Prostate gland (tissue), 2 donors: ENCODE data around the gene FBXO48. TPM values are rescaled to one million over a fixed set of nuclear protein-coding genes. Genes with fewer than 3 reads are reported as not detected.
A peak's percentile ranks its signal among the peaks of the same experiment; 100 is the strongest.
"Not testable (repeated sequence)": the region's sequence is repeated elsewhere in the genome, so short reads cannot be mapped to it uniquely, and the experiment has no call there.

Experiments
- DNase-seq: peaks from one replicate; pipeline ENCODE4 v3.0.0-alpha.2; 2019; ENCODE audit warnings: low spot score
- H3K27ac ChIP-seq, 2 donors: fragments of 200-600 bp; sonication (generic); 2 replicates each; pipeline ENCODE4 v1.5.1; 2017 to 2019
- H3K27me3 ChIP-seq: fragments of 200-600 bp; sonication (generic); replicated peaks from 2 replicates; pipeline ENCODE4 v1.5.1; 2019; ENCODE audit not compliant: insufficient read depth
- H3K36me3 ChIP-seq, 2 donors: fragments of 200-600 bp; sonication (generic); 1 replicate in 1 of 2; 2 replicates in 1 of 2; pipeline versions ENCODE4 v1.5.1 to v1.8.1; 2017 to 2019
- H3K4me1 ChIP-seq: fragments of 200-600 bp; sonication (generic); replicated peaks from 2 replicates; pipeline ENCODE4 v1.5.1; 2019
- H3K4me3 ChIP-seq, 2 donors: fragments of 200-600 bp; sonication (generic); 2 replicates each; pipeline ENCODE4 v1.5.1; 2017 to 2019
- H3K9me3 ChIP-seq: fragments of 200-600 bp; sonication (generic); 2 replicates; pipeline ENCODE4 v1.5.1; 2017
- POLR2A ChIP-seq: fragments of 450-650 bp; IDR thresholded peaks from one replicate; pipeline ENCODE4 v1.6.1; 2016; ENCODE audit warnings: antibody characterized with exemption, mild to moderate bottlenecking
- POLR2AphosphoS5 ChIP-seq: sonication (generic); formaldehyde crosslinking; IDR thresholded peaks from one replicate; pipeline ENCODE4 v1.6.1; 2017; ENCODE audit warnings: antibody characterized with exemption
- WGBS: methylation state at CpG from one replicate; pipeline ENCODE4 v1.1.5; 2018; 5-methylcytosine and 5-hydroxymethylcytosine counted together
- intact Hi-C: fragments of 100-400 bp; cut with DNase I; formaldehyde crosslinking; loops from one replicate; pipeline ENCODE4 v1.14.2; 2022
- total RNA-seq, 2 donors: library from RNA; depleted of rRNA; stranded (reverse); fragments of >200 nt; gene quantifications; one replicate each; pipeline ENCODE4 v1.1.0, GENCODE V29; 2016
- TF ChIP-seq, protein P1 (sequence below), 4 experiments: fragments of 200-600 bp in 2 of 4; fragments of 450-650 bp in 2 of 4; sonication (generic) in 2 of 4; IDR thresholded peaks; 1 replicate in 3 of 4; 2 replicates in 1 of 4; pipeline ENCODE4 v1.5.1; 2016 to 2019; ENCODE audit warnings: antibody characterized with exemption in 4 of 4, mild to moderate bottlenecking in 2 of 4, moderate library complexity in 2 of 4

The FBXO48 gene
- total RNA-seq, 2 donors from 2014 or later: 0.77 to 0.85 TPM

DNA sequence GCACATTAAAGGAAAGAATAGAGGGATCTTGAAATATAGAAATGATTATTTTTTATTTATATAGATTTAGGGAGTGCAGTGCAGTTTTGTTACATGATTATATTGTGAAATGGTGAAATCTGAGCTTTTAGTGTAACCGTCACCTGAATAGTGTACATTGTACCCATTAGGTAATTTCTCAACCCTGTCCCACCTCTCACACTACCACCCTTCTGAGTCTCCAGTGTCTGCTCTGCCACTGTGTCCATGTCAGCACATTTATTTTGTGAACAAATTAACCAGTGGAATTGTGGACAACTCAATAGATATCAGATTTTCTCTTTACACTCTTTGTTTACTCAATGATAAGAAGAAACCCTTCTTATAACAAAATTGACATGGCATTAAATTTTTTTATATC is 24.5 kb upstream of the FBXO48 start:
- WGBS: 95% methylated on average over 1 of the region's 1 CpG
- TF ChIP-seq POLR2AphosphoS5 (no peak), POLR2A (no peak)
- TF ChIP-seq, protein P1, sequence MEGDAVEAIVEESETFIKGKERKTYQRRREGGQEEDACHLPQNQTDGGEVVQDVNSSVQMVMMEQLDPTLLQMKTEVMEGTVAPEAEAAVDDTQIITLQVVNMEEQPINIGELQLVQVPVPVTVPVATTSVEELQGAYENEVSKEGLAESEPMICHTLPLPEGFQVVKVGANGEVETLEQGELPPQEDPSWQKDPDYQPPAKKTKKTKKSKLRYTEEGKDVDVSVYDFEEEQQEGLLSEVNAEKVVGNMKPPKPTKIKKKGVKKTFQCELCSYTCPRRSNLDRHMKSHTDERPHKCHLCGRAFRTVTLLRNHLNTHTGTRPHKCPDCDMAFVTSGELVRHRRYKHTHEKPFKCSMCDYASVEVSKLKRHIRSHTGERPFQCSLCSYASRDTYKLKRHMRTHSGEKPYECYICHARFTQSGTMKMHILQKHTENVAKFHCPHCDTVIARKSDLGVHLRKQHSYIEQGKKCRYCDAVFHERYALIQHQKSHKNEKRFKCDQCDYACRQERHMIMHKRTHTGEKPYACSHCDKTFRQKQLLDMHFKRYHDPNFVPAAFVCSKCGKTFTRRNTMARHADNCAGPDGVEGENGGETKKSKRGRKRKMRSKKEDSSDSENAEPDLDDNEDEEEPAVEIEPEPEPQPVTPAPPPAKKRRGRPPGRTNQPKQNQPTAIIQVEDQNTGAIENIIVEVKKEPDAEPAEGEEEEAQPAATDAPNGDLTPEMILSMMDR (IDR thresholded peaks at IDR 0.05): no peak
- Histone ChIP-seq H3K27ac (no peak overlapping the region), H3K4me3 (no peak overlapping the region), H3K36me3 (no peaks in the 10 kb centered on the region), H3K9me3 (no peaks in the 10 kb centered on the region), H3K27me3 (no peaks in the 10 kb centered on the region), H3K4me1 (no peaks in the 10 kb centered on the region)
- DNase-seq: no peak
- intact Hi-C loops: no loop called here

DNA sequence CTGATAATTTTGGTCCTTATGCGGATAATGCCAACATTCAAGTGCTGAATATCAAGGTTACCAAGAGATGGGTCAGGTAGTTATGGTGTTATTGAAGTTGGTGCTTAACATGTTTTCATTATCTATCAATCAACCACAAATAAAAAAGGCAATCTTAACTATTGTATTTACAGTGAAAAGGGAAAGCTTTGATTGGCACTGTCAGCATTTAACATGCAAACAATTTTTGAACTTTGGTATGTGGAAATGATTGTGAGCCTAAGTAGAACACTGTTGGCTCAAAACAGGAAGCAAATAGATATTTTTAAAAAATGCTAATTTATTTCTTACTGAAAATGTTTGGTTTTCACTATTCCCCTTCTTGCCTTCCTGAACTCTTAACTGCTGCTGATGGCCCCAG is 22.2 kb upstream of the FBXO48 start:
- Histone ChIP-seq H3K27ac (no peak overlapping the region), H3K36me3 (no peaks in the 10 kb centered on the region), H3K9me3 (no peaks in the 10 kb centered on the region), H3K4me1 (no peaks in the 10 kb centered on the region), H3K4me3 (no peak overlapping the region), H3K27me3 (no peaks in the 10 kb centered on the region)
- TF ChIP-seq, protein P1 (IDR thresholded peaks at IDR 0.05): no peak
- TF ChIP-seq POLR2AphosphoS5: no peak
- WGBS: 97% methylated on average over 1 of the region's 1 CpG
- intact Hi-C loops: no loop called here
- DNase-seq: no peak

DNA sequence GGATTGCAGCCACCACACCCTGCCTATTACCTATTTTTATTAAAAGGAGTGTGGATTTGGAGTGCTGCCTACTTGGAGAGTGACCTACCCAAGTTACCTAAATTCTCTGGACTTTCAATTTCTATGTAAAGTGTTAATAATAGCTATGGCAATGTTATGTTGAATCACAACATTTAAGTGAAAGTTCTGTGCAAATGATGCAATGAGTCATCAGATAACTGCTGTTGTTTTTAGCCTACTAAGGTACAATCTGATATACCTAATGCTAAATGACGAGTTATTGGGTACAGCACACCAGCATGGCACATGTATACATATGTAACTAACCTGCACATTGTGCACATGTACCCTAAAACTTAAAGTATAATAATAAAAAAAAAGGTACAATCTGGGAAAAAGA is 21.5 kb upstream of the FBXO48 start:
- DNase-seq, H3K4me1 ChIP-seq, H3K27me3 ChIP-seq, H3K36me3 ChIP-seq, H3K9me3 ChIP-seq, H3K4me3 ChIP-seq, intact Hi-C loops, H3K27ac ChIP-seq: not testable (repeated sequence)
- WGBS: 79% methylated on average over 1 of the region's 1 CpG

DNA sequence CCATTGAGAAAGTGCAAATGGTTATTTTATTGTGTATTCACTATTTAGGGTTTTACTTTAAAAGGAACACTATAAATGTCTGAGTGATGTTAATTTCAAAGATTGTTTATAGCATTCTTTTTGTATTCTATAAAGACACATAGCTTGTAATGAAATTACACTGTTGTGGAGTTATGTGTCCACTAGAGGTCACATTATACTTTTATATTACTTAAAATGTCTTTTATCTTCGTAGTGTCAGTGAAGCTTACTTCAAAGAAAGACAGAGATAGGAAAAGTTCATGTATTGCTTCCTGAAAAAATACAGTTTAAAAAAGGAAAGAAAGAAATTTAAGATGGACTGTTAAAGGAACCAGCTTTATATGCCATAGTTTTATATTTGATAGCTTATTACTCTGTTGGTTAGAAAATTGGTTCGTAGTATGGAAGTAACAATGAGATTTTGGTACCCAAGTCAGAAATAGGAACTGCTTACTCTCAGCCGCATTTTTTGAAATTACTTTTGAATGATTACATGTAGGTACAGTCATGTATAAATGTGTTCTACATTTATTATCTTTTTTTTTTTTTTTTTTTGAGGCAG is 20.8 kb upstream of the FBXO48 start:
- intact Hi-C loops: no loop called here
- no peaks in the 10 kb centered on the region for H3K4me1 ChIP-seq
- 56% methylated on average over 3 of the region's 3 CpGs for WGBS

DNA sequence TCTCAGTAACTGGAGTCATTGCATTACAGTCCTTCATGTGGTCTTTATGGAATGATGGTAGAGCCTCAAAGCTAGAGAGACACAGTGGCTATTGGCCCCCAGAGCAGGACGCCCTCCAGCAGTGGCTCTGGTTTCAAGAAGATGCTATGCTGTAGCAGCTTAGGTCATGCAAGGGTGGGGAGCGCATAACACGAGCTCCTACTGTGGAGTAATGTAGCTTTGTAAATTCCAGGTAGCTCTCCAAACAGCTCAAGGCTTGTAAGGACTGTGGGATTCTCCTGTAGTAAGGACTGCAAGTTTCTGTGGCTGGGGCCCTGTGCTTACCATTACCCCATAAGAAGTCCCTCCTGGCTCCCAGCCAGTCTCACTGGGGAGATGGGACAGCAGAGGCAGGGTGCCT is 15.9 kb upstream of the FBXO48 start:
- TF ChIP-seq POLR2A: no peak
- H3K4me3 ChIP-seq: no peak overlapping the region
- H3K27me3 ChIP-seq: no peaks in the 10 kb centered on the region
- WGBS: 91% methylated on average over 3 of the region's 3 CpGs
- H3K4me1 ChIP-seq: no peaks in the 10 kb centered on the region
- H3K36me3 ChIP-seq: no peaks in the 10 kb centered on the region
- no peaks in the 10 kb centered on the region for H3K9me3 ChIP-seq
- intact Hi-C loops: no loop called here
- no peak overlapping the region for H3K27ac ChIP-seq
- DNase-seq: no peak

More for the DNA sequence above, 20.8 kb upstream of the FBXO48 start:
- no peak for TF ChIP-seq POLR2A
- no peak for TF ChIP-seq POLR2AphosphoS5
- TF ChIP-seq, protein P1 (IDR thresholded peaks at IDR 0.05): peak; percentile 12 to 58 (median 37)
- Histone ChIP-seq H3K36me3 (no peaks in the 10 kb centered on the region), H3K4me3 (no peak overlapping the region), H3K27ac (no peak overlapping the region), H3K9me3 (no peaks in the 10 kb centered on the region), H3K27me3 (no peaks in the 10 kb centered on the region)
- DNase-seq: no peak

DNA sequence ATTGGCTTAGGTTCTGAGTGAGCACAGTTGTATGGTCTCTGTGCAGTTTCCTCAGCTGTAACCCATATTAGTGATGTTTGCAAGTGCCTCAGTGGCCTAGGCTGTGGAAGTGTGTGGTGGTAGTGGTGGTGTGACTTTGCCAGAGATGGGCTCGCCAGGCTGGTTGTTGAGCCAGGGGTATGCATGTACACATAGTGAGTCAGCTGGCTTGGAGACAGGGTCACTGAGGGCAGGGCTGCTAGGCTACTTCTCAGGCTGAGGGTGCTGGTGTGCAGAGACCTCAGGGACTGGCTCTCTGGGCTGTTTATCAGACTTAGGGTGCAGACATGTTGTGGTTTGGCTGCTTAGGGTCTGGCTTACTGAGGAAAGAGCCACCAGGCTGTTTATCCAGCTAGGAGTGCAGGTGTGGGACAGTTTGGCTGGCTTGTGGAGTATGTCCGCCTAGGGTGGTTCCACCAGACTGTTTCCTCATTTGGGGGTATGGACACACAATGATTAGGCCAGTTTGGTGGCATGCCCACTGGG is 15.3 kb upstream of the FBXO48 start:
- Histone ChIP-seq H3K36me3 (no peaks in the 10 kb centered on the region), H3K27ac (no peak overlapping the region), H3K9me3 (no peaks in the 10 kb centered on the region), H3K4me3 (no peak overlapping the region), H3K4me1 (no peaks in the 10 kb centered on the region), H3K27me3 (no peaks in the 10 kb centered on the region)
- intact Hi-C loops: no loop called here
- TF ChIP-seq, protein P1 (IDR thresholded peaks at IDR 0.05): no peak
- TF ChIP-seq POLR2AphosphoS5: no peak
- 90% methylated on average over 2 of the region's 2 CpGs for WGBS
- no peak for DNase-seq
